Lower leg skin (tissue), 3 donors: Measurements from ENCODE around the gene EHMT1.

ENCODE experiments used
- CTCF ChIP-seq, 3 donors: fragments of 450-650 bp; IDR thresholded peaks; one replicate each; pipeline ENCODE4 v1.5.1; 2016; ENCODE audit warnings: antibody characterized with exemption in 3 of 3, mild to moderate bottlenecking in 3 of 3, moderate library complexity in 2 of 3
- POLR2A ChIP-seq, 2 donors: fragments of 450-650 bp; IDR thresholded peaks; one replicate each; pipeline ENCODE4 v1.6.1; 2016 to 2017; ENCODE audit warnings: antibody characterized with exemption in 2 of 2, mild to moderate bottlenecking in 1 of 2, moderate library complexity in 1 of 2

- no peak for TF ChIP-seq CTCF (IDR thresholded peaks at IDR 0.05)
- no peak for TF ChIP-seq POLR2A (IDR thresholded peaks at IDR 0.05)
Measured at GRCh38 chr9:137866226-137867141, 247.7 kb downstream of the EHMT1 start.
